Left hindlimb (tissue), 1 donor: ENCODE results near the gene HELZ2.
"Not testable (repeated sequence)": the region's sequence is repeated elsewhere in the genome, so short reads cannot be mapped to it uniquely, and the experiment has no call there.

Experiments used
- DNase-seq: peaks from one replicate; pipeline ENCODE4 v3.0.0-alpha.2; 2018

Gene HELZ2

DNA sequence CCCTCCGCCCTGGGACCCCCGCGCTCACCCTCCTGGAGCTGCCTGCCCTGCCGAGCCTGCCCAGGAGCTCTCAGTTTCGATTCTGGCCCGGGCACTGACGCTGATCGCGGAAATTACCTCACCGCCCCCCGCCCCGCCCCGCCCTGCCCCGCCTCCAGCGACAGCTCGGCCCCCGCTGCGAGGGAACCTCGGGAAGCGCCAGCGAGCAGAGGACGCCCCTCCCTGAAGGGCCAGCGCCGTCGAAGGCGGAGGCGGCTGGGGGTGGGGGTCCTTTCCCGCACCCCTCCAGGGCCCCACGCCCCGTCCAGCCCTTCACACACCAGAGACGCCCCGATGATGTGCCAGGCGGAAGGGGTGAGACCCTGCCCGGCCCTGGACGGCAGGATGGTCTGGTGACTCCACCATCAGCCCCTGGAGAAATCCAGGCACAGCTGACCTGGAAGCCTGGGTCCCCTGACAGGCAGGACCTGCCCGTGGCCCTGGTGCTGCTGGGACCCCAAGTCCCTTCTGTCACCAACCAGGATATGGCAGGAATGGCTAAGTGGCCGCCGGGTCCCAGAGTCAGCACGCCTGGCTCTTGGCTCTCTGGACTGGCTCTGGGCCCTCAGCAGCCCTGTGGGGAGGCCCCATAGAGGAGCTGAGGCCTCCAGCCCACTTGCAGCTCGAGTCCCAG lies at the start of gene HELZ2:
Gene HELZ2 (minus strand): TSS at position 84 of the 673 bp plus-strand sequence. CDS start 1,854 bp downstream, outside the sequence.
- DNase-seq = peak; percentile 88

DNA sequence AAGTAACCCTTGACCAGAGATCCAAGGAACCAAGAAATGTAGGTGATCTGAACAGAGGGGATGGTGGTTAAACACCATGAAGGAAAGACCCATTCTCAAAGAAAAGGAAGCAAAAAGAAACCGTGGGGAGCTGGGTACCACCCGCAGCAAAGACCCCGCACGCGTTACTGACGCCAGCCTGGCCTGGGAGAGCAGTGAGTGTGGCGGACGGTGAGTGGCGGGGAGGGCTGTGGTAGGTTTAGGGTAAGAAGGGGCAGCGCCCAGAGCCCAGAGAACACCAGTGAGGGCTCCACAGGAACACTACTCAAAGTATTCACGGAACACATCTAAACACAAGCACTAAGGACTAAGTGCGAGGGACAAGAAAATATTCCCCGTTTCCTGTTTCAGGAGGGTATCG lies 48.7 kb upstream of the HELZ2 start:
- DNase-seq = no peak

DNA sequence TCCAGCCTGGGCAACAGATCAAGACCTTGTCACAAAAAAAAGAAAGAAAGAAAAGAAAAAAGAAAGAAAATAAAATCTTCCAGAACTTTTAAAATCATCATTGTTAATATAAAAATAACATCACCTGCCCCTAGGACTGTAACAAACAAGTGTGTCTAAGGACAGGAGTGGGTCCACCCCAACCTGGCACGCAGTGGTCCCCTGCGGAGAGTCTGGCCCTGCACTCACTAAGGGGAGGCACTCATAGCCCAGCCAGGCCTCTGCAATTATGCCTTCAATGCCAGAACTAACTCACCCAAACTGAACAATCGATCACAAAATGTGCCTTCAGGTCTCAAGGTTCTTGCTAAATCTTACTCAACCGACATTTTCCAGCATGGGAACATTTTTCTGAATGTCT lies 48.1 kb upstream of the HELZ2 start:
- DNase-seq = no peak

- no peak for DNase-seq
Measured at GRCh38 chr20:63620991-63621390, 47.0 kb upstream of the HELZ2 start.

DNA sequence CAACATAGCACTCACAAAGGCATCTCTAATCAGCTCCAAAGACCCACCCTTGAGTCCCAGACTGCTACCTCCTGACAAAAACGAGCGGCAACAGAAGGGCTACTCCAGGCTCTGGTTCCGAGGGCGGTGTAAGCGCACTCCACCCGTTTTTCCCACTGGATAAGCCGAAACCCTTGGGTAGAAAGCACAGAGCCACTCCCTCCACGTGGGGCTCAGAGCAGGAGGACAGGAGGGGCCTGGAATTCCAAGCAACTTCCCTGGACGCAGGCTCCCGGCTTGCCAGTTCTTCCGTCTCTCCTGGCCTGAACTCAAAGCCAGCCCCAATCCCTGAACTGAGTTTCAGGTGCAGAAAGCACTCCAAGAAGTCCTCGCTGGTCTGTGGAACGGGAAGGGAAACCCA lies 45.5 kb upstream of the HELZ2 start:
- DNase-seq = no peak

GRCh38 chr20:63619086-63619485 lies 45.0 kb upstream of the HELZ2 start:
- no peak for DNase-seq

DNA sequence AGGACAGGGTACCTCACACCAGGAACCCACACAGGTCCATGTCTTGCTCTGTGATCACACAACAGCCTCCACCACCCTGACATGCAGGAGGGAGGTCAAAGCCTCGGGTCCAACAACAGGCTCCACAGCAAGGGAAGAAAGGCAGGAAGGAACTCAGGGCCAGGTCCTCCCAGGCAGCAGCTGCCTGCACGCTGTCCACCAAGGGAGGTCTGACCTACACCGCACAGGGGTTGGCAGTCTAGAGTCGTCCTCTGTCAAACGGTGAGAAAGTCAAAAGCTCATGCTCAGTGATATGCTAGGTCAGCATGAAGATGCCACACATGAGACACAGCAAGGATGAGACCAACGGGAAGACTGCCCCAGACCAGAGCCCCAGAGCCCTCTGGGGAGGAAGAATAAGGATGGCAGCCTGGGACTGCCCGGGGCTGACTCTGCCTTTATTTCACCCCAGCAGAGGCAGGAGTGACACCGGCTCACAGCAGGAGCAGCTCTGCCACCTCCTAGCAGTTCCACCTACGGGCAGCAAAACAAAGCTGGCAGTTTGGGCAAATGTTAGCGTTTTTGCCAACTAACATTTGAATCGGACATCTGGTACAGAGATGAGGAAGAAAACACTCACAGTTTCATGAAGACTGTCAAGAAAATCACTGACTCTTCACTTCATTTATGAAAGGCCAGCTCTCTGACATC lies 44.4 kb upstream of the HELZ2 start:
- no peak for DNase-seq

GRCh38 chr20:63617876-63618265 lies 43.8 kb upstream of the HELZ2 start:
- DNase-seq = no peak

- DNase-seq = no peak
Measured at GRCh38 chr20:63617092-63617875, 43.2 kb upstream of the HELZ2 start.

GRCh38 chr20:63613863-63614594 lies 40.0 kb upstream of the HELZ2 start:
- DNase-seq = not testable (repeated sequence)

DNA sequence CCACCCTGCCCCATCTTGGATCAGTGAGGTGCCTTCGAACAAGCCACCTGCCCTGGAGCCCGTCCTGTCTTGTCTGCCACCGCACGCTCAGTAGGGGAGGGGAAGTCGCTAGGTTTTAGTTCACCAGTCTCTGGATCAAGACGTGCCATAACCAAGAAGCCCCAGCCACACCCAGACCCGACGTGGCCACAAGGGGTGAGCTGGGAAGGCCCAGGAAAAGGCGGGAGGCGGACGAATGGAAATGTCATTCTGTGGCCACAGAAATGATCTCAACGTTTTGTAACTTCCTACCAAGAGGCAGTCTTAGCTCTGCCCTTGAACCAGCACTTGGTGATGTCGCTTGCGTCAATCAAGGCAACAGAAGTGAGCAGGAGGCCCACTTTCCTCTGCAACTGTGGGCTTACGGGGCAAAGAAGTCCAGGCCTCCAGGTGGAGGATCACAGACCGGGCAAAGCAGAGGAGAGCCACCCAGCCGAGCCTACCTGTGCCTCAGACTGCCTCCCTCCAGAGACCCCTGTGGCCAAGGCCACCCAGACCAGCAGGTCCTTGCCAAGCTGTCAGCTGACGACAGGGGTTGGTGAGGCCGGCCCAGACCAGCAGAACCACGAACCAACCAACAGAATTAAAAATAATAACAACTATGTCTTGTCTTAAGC lies 38.4 kb upstream of the HELZ2 start:
- DNase-seq = no peak

- no peak for DNase-seq
Measured at GRCh38 chr20:63611646-63612045, 37.6 kb upstream of the HELZ2 start.

DNA sequence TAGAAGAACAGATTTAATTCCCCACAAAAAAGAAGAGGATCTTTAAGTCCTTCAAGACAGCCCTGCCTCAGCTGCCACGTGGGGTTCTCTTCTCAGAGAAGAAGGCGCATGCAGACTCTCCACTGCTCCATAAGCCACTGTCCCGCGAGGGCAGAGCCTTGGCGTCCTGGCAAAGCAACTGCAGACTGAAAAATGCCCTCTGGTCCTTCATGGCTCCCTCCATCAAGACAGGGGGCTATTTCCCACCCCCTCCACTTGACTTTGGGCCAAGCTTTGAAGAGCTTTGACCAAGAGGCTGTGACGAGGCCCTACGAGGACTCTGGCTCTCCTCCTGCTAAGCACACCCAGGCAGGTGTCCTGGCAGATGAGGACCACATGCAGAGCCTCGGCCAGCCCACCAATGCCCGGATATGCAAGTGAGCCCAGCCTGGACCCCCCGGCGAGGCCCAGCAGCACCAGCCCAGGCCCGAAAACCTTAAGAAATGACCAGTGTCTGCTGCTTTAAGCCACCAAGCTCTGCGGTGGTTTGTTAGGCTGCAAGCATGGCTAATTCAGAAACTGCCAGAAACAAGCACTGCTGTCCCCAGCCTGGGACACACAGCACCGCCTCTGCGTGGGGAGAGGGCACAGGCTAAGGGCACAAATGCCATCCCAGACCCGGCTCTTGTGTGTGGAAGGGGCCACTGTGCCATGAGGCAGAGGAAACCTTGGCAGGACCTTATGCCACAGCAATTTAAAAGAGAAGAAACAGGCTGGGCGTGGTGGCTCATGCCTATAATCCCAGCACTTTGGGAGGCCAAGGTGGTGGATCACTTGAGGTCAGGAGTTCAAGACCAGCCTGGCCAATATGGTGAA lies 36.8 kb upstream of the HELZ2 start:
- no peak for DNase-seq

- no peak for DNase-seq
Measured at GRCh38 chr20:63606686-63607085, 32.6 kb upstream of the HELZ2 start.

GRCh38 chr20:63602321-63602720 lies 28.3 kb upstream of the HELZ2 start:
- DNase-seq = no peak

DNA sequence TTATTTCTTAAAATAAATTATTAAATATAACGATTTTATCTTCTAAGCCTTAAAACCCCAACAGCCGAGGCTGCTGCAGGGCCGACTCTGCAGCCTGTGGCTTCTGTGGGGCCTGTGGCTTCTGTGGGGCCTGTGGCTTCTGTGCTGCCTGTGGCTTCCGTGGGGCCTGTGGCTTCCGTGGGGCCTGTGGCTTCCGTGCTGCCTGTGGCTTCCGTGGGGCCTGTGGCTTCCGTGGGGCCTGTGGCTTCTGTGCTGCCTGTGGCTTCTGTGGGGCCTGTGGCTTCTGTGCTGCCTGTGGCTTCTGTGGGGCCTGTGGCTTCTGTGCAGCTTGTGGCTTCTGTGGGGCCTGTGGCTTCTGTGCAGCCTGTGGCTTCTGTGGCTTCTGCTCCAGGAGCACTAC lies 27.6 kb upstream of the HELZ2 start:
- not testable (repeated sequence) for DNase-seq

DNA sequence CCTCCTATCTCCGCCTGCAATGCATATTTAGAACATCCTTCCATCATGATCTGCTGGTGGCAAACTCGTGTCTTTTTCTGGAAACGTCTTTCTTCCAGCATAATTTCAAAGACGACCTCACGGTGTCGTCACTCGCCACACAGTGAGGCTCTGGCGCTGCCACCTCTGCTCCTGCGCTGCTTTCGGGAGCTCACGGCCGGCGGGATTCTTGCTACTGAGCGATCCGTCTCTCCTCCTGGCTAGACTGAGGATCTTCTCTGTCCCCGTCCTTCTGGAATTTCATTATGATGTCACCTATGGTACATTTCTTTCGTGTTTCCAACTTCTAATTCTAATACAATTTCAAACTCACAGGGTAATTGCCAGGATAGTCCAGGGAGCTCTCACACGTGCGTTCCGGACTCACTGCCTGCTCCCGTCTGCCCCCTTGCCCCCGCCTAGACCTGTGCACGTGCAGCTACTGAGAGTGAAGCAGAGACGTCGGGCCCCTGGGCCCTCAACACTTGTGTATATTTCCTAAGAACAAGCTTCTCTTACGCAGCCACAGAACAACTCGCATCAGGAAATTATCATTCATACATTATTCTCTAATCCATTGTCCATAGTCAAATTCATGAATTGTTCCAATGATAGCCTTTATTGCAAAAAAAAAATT lies 25.5 kb upstream of the HELZ2 start:
- no peak for DNase-seq

DNA sequence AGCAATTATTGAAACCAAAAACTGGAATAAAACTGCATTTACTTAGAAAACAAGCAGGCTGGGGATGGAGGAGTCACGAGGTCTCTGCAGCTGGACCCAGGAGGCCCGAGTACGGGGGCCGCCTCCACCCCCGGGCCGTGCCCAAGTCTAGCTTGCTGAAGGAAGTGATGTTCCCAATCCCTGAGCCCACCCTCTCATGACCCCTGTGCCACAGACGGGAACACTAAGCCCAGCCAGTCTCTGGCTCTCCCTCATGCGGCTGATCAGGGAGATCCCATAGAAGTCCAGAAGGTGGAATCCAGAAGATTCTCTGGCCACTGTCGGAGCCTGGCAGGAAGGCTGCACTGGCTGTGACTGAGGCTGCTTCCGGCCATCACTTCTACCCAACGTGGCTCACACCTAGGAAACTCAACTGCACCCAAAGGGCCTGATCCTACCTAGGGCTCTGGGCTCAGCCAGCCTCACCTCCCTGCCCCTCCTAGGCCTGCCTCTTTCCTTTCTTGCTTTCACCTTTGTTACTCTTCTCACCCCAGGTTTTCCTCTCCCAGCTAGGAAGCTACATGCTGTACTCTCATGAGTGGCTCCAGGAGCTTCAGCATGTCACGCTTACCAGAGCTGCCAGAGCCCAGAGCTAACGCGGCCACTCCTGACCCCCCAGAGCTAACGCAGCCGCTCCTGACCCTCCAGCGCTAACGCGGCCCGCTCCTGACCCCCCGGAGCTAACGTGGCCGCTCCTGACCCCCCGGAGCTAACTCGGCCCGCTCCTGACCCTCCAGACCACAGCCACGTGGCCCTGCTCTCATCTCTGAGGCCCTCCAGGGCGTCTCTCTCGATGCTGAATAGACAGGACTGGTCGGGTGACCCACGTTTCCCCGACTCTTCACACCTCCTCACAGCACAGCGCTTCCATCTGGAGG lies 24.7 kb upstream of the HELZ2 start:
- DNase-seq = no peak

DNA sequence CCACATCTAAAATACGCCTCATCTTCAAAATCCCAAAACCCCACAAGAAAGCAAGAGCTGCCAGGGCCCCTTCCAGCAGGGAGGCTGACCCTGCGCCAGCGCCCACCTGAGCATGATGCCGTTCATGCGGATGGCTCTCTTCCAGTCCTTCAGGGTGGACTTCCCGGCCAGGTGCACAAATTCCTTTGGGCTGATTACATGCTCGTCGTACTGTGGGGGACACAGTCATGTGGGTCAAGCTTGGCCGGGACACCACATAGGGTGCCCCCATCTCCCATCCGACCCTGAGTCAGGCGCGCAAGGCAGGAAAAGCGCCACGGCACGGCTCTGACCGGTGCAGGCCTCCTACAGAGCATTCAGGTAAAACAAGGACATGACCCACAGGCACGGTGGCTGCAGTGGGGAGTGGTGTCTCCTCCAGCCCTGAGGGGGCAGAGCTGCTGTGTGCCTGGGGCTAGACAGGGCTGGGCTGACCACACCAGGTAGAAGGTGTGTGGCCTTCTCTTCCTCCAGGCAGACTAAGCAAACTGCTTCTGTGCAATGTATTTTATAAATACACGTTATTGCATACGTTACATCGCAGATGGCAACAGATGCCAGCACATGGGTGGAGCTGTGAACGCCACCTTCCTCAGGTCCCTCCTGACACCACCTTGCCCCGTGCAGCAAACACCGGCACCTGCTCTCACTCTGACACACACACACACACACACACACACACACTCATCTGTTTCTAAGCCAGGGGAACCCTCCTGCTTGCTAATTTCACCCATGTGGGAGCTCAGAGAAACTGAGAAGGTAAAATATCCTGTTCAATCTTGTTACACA lies 23.8 kb upstream of the HELZ2 start:
- no peak for DNase-seq
